ENCODE data around the gene STAG2.

DNA sequence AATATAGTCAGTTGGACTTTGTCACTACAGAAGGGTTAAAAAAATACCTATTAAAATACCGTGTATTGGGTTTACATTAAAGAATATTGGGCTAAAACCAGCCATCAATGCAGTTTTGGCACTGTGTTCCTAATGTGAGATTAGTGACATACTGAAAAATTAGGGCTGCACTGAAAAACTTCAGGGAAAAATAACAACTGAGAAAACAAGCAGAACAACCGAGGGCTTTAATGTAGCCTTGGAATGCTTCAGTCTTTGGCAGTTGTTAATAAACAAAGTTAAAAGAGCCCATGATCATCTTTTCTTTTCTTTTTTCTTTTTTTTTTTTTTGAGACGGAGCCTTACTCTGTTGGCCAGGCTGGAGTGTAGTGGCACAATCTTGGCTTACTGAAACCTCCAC lies 12.4 kb downstream of the STAG2 start:
- TF ChIP-seq, protein P1, sequence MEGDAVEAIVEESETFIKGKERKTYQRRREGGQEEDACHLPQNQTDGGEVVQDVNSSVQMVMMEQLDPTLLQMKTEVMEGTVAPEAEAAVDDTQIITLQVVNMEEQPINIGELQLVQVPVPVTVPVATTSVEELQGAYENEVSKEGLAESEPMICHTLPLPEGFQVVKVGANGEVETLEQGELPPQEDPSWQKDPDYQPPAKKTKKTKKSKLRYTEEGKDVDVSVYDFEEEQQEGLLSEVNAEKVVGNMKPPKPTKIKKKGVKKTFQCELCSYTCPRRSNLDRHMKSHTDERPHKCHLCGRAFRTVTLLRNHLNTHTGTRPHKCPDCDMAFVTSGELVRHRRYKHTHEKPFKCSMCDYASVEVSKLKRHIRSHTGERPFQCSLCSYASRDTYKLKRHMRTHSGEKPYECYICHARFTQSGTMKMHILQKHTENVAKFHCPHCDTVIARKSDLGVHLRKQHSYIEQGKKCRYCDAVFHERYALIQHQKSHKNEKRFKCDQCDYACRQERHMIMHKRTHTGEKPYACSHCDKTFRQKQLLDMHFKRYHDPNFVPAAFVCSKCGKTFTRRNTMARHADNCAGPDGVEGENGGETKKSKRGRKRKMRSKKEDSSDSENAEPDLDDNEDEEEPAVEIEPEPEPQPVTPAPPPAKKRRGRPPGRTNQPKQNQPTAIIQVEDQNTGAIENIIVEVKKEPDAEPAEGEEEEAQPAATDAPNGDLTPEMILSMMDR (conservative IDR thresholded peaks at IDR 0.05; ENCODE audit: low read length): no peak
- no peak for TF ChIP-seq EZH2phosphoT487 (IDR thresholded peaks at IDR 0.05; ENCODE audit: borderline replicate concordance)
